Uterus (tissue), 4 donors: ENCODE measurements around the gene C8A. TPM values are rescaled to one million over a fixed set of nuclear protein-coding genes. Genes with fewer than 3 reads are reported as not detected.

Experiments used
- DNase-seq, 2 donors: peaks; one replicate each; pipeline ENCODE4 v3.0.0-alpha.2; 2019 to 2020
- H3K27ac ChIP-seq, 2 donors: fragments of 200-600 bp; sonication (generic); 1 replicate in 1 of 2; 2 replicates in 1 of 2; pipeline ENCODE4 v1.5.1; 2016 to 2018
- H3K27me3 ChIP-seq, 2 donors: fragments of 200-600 bp; sonication (generic); one replicate each; pipeline ENCODE4 v1.5.1; 2018 to 2019; ENCODE audit warnings: control low read depth in 1 of 2
- H3K36me3 ChIP-seq, 2 donors: fragments of 200-600 bp; sonication (generic); one replicate each; pipeline ENCODE4 v1.5.1; 2019; ENCODE audit warnings: control low read depth in 1 of 2
- H3K4me1 ChIP-seq, 2 donors: fragments of 200-600 bp; sonication (generic); one replicate each; pipeline ENCODE4 v1.5.1; 2018 to 2019; ENCODE audit warnings: control low read depth in 1 of 2
- H3K4me3 ChIP-seq, 2 donors: fragments of 200-600 bp; sonication (generic); 1 replicate in 1 of 2; 2 replicates in 1 of 2; pipeline ENCODE4 v1.5.1; 2018 to 2019; ENCODE audit warnings: mild to moderate bottlenecking in 1 of 2
- H3K9me3 ChIP-seq, 2 donors: fragments of 200-600 bp; sonication (generic); one replicate each; pipeline ENCODE4 v1.5.1; 2019; ENCODE audit warnings: control low read depth in 1 of 2
- POLR2A ChIP-seq, 2 donors: fragments of 450-650 bp; IDR thresholded peaks; one replicate each; pipeline ENCODE4 v1.6.1; 2016; ENCODE audit warnings: antibody characterized with exemption in 2 of 2, mild to moderate bottlenecking in 1 of 2, moderate library complexity in 1 of 2
- intact Hi-C: fragments of 100-400 bp; cut with DNase I; formaldehyde crosslinking; loops from one replicate; pipeline ENCODE4 v1.15.1; 2023; ENCODE audit warnings: low total_unique reads
- total RNA-seq, 4 donors: library from RNA; depleted of rRNA in 3 of 4; stranded (reverse); fragments of >200 nt in 3 of 4; gene quantifications; one replicate each; pipeline versions ENCODE4 v1.1.0 to v1.2.4, GENCODE V29; 2014 to 2023
- TF ChIP-seq, protein P1 (sequence below), 4 experiments: fragments of 200-600 bp in 2 of 4; fragments of 450-650 bp in 2 of 4; sonication (generic) in 2 of 4; IDR thresholded peaks; one replicate each; pipeline ENCODE4 v1.5.1; 2016 to 2019; ENCODE audit warnings: antibody characterized with exemption in 4 of 4, mild to moderate bottlenecking in 2 of 4, moderate library complexity in 1 of 4
- donor health status: DM: yes; HTN: yes; CAD: no.

C8A gene
- total RNA-seq, 4 donors from 2014 or later = not detected

DNA sequence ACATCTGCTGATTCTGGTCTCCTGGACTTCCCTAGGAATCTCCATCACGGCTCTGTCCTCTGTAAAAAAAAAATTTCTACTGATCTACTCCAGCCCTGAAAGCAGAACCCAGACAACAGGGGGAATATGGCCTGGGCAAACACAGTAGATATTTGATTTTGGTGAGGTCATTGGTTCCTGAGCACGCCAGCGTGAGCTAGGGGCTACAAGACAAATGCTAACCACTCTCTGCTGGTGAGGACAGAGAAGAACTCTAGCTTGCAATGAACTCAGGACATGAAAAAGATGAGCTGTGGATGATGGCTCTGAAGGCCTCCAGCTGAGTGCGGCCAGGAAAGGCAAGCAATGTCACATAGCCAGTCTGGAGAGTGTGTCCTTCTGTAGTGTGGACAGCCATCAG is 18.2 kb upstream of the C8A start:
- Histone ChIP-seq H3K36me3 (no peaks in the 10 kb centered on the region), H3K4me3 (no peak overlapping the region), H3K27ac (no peak overlapping the region), H3K9me3 (no peaks in the 10 kb centered on the region), H3K4me1 (no peaks in the 10 kb centered on the region), H3K27me3 (no peaks in the 10 kb centered on the region)
- no peak for TF ChIP-seq POLR2A (IDR thresholded peaks at IDR 0.05)
- TF ChIP-seq, protein P1, sequence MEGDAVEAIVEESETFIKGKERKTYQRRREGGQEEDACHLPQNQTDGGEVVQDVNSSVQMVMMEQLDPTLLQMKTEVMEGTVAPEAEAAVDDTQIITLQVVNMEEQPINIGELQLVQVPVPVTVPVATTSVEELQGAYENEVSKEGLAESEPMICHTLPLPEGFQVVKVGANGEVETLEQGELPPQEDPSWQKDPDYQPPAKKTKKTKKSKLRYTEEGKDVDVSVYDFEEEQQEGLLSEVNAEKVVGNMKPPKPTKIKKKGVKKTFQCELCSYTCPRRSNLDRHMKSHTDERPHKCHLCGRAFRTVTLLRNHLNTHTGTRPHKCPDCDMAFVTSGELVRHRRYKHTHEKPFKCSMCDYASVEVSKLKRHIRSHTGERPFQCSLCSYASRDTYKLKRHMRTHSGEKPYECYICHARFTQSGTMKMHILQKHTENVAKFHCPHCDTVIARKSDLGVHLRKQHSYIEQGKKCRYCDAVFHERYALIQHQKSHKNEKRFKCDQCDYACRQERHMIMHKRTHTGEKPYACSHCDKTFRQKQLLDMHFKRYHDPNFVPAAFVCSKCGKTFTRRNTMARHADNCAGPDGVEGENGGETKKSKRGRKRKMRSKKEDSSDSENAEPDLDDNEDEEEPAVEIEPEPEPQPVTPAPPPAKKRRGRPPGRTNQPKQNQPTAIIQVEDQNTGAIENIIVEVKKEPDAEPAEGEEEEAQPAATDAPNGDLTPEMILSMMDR (IDR thresholded peaks at IDR 0.05) = no peak
- no peak for DNase-seq
- intact Hi-C loops = no loop called here

DNA sequence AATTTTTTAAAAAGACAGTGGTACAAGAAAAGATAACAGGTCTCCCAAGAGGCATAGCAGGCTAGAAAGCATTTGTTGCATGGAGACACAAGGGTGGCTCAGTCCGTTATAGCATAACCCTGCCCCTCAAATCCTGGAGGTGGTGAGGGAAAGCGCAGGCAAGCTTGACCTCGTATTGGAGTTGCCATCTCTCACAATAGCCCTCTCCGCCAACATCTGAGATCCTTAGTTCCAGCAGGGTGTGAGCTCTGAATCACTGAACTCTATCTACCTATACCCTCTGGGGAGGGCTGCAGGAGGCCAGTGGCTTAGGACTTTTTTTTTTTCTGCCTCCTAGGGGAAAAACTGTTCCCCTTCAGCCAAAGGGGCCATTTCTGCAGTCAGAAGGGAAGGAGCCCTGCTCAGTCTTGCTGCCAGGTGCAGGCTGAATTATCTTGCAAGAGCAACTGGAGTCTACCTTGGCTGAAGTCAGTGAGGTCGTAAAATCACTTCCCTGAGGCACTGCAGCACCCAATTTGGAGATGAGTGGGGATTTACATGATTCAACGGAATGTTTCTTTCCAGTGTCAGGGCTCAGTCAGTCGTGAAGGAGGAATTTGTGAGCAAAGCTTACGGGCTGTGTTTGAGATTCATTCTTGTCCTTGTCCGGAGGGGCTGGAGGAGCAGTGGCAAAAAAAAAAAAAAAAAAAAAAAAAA is 17.2 kb upstream of the C8A start:
- intact Hi-C loops = no loop called here
- Histone ChIP-seq H3K27ac (no peak overlapping the region), H3K9me3 (no peaks in the 10 kb centered on the region), H3K36me3 (no peaks in the 10 kb centered on the region), H3K4me1 (no peaks in the 10 kb centered on the region), H3K4me3 (no peak overlapping the region), H3K27me3 (no peaks in the 10 kb centered on the region)
- no peak for DNase-seq
- TF ChIP-seq POLR2A (IDR thresholded peaks at IDR 0.05) = no peak
- TF ChIP-seq, protein P1 (IDR thresholded peaks at IDR 0.05) = no peak

DNA sequence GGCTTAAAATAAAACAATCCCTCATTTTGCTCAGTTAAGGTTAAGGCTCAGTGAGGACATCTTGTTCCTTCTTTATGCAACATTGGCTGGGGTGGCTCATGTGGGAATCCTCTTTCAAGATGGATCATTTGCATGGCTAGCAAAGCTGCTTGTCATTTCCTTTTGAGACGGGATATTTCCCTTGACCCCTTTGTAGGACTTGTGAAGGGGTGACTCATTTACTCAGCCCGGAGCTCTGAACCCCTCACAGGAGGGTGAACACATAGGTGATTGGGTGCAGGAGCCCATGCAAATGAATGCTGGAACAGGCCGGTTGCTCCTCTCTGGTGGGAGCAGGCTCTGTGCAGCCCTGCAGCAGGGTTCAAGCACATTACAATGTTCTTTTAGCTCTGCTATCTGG is 15.8 kb upstream of the C8A start:
- no peak for DNase-seq
- H3K27ac ChIP-seq = no peak overlapping the region
- H3K4me1 ChIP-seq = no peaks in the 10 kb centered on the region
- intact Hi-C loops = no loop called here
- no peak overlapping the region for H3K4me3 ChIP-seq
- no peaks in the 10 kb centered on the region for H3K9me3 ChIP-seq
- no peak for TF ChIP-seq POLR2A (IDR thresholded peaks at IDR 0.05)
- TF ChIP-seq, protein P1 (IDR thresholded peaks at IDR 0.05) = no peak
- no peaks in the 10 kb centered on the region for H3K27me3 ChIP-seq
- no peaks in the 10 kb centered on the region for H3K36me3 ChIP-seq

DNA sequence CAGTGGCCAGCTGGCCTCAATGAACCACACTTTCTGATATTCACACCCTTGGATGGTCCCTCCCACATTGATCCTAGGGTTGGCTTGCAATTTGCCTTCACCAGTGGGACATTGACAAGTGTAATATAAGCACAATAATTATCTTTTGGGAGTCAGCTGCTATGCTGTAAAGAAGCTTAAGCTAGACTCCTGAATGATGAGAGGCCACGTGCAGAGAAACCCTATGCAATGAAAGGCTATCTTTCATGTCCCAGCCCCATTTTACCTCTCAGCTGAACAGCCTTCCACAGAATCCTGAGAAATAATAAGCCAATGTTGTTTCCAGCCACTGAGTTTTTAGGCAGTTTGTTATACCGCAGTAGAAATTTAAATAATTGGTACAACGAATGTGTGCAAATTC is 11.1 kb upstream of the C8A start:
- intact Hi-C loops = no loop called here
- Histone ChIP-seq H3K27me3 (no peaks in the 10 kb centered on the region), H3K27ac (no peak overlapping the region), H3K9me3 (no peaks in the 10 kb centered on the region), H3K36me3 (no peaks in the 10 kb centered on the region), H3K4me3 (no peak overlapping the region), H3K4me1 (no peaks in the 10 kb centered on the region)
- TF ChIP-seq, protein P1 (IDR thresholded peaks at IDR 0.05) = no peak
- TF ChIP-seq POLR2A (IDR thresholded peaks at IDR 0.05) = no peak
- no peak for DNase-seq

DNA sequence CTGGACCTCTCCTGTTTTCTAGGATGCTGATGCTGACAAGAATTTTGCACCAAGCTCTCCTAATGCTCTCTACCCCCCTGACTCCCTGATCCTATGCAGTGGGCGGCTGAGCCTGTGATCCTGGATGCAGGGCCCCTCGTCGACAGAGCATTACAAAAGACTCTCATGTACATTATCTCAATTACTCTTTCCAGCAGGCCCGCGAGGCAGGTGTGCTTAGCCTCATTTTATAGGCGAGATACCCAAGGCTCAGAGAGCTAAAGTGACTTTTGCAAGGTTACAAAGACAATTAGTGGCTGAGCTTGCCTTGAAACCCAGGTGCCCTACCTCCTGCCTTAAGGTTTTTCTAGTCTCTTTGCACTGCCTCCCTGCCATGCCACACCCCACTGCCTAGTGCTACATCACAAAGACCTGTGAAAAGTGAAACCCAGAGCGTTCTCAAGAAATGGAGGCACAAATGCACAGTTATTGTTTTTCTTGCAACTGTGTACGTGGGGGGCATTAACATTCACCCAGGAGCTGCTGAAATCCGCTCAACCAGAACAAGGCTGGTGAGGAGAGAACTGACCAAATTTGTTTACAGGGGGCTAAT is 10.0 kb upstream of the C8A start:
- TF ChIP-seq, protein P1 (IDR thresholded peaks at IDR 0.05) = no peak
- TF ChIP-seq POLR2A (IDR thresholded peaks at IDR 0.05) = no peak

More for the DNA sequence above, 10.0 kb upstream of the C8A start:
- intact Hi-C loops = no loop called here
- Histone ChIP-seq H3K9me3 (no peaks in the 10 kb centered on the region), H3K27ac (no peak overlapping the region), H3K4me1 (no peaks in the 10 kb centered on the region), H3K36me3 (no peaks in the 10 kb centered on the region), H3K27me3 (no peaks in the 10 kb centered on the region), H3K4me3 (no peak overlapping the region)
- DNase-seq = no peak
